Measurements from ENCODE around the gene GALC.
A peak's percentile ranks its signal among the peaks of the same experiment; 100 is the strongest.

The GALC gene

DNA sequence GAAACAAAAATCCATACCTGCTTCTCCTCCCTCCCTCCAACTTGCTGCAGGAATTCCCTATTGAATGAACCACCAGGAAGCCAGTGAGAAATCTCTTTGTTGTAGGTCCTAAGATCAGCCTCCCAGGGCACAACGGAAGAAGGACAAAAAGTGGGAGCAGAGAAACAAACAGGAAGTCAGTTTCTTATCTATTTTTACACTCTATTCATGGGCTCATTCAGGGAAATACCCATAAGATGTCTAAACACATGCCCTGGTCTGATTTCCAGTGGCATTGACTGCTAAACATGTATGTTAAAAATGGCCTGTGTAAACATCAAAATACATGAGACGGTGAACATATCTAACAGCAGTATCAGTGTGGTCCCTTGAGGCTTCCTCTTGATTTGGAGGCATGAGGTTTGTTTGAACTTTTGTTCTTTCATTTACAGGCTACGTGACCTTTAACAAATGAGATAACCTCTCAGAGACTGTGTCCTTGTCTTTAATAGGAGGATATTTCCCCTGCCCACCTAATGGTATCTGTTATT lies 30.7 kb upstream of the GALC start:
- DNase-seq (ENCODE audit: extremely low spot score) = peak; percentile 7
- CTCF ChIA-PET = no interaction called here
- TF ChIP-seq, protein P1, sequence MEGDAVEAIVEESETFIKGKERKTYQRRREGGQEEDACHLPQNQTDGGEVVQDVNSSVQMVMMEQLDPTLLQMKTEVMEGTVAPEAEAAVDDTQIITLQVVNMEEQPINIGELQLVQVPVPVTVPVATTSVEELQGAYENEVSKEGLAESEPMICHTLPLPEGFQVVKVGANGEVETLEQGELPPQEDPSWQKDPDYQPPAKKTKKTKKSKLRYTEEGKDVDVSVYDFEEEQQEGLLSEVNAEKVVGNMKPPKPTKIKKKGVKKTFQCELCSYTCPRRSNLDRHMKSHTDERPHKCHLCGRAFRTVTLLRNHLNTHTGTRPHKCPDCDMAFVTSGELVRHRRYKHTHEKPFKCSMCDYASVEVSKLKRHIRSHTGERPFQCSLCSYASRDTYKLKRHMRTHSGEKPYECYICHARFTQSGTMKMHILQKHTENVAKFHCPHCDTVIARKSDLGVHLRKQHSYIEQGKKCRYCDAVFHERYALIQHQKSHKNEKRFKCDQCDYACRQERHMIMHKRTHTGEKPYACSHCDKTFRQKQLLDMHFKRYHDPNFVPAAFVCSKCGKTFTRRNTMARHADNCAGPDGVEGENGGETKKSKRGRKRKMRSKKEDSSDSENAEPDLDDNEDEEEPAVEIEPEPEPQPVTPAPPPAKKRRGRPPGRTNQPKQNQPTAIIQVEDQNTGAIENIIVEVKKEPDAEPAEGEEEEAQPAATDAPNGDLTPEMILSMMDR (IDR thresholded peaks at IDR 0.05; ENCODE audit: control extremely low read depth, extremely low read depth, low read depth, missing control alignments) = no peak
- POLR2A ChIA-PET = no interaction called here

DNA sequence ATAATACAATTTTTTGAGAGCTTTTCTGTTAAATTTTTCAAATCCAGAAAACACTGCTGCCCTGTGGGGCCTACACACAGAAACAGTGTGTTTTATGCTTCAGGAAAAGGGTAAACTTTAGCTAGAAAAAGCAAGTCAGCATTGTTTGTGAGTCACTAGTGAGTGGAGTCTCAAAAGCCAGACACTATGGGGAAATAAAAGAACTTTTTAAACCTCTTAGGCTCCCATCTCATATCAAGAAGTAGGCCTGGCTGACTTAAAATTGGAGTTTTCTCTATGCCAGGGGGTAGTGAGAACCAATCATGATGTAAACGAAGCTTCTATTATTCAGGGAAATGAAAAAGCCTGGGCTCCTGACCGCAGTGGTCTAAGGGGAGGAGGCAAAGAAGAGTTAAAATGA lies 24.6 kb upstream of the GALC start:
- CTCF ChIA-PET = interaction anchor here (0.7 to 5.3 kb wide), 7 partner anchors 8 to 151 kb away, joined by 3 to 37 read pairs (median 3); no protein-coding TSS in a partner anchor
- DNase-seq (ENCODE audit: extremely low spot score) = no peak
- TF ChIP-seq, protein P1 (IDR thresholded peaks at IDR 0.05; ENCODE audit: control extremely low read depth, extremely low read depth, low read depth, missing control alignments) = no peak
- POLR2A ChIA-PET = no interaction called here

DNA sequence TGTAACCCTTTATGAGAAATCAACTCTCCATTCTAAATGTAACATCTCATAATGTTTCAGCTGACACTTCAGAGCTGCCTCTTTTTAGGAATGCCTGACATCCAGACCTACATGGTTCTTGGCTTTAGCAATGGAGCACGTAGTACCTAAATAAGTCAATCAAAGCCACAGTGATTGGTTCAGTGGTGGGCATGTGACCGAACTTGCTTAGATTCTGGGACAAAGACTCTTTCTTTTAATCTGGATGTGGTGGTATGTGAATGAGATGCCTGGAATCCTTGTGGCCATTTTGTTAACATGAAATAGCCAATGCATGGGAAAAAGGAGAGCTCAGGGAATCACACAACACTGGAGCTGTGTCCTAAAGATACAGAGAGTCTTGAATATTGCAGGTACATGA lies 23.8 kb upstream of the GALC start:
- DNase-seq (ENCODE audit: extremely low spot score) = no peak
- TF ChIP-seq, protein P1 (IDR thresholded peaks at IDR 0.05; ENCODE audit: control extremely low read depth, extremely low read depth, low read depth, missing control alignments) = no peak
- ChIA-PET CTCF (interaction anchor here (0.9 to 5.3 kb wide), 7 partner anchors 9 to 152 kb away, joined by 3 to 37 read pairs (median 3); no protein-coding TSS in a partner anchor), POLR2A (no interaction called here)

DNA sequence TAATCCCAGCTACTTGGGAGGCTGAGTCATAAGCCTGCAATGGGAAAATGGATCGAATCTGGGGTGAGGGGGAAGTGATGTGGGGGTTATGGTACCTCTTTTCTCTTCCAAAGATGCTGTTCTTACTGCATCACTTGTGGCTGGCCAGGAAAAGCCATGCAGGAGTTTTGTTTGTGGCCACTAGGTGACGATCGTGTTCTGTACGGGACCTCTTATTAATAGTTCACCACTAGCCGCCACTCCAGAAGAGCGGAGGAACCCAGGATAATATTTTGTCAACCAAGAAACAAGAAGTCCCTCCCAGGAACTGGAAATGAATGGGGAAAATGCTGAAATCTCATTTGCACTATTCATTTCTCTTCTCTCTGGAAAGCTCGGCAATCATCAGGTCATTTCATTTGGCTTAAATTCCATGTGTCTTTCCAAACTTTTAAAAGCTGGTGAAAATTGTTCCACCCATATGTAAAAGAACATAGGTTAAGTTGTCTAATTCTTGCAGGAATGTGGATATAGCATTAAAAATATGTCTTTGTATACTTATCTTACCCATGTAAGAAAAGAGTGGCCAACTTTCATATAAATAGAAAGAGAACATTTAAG lies 20.9 kb upstream of the GALC start:
- peak; percentile 40 for DNase-seq (ENCODE audit: extremely low spot score)
- CTCF ChIA-PET = interaction anchor here (0.7 to 5.3 kb wide), 31 partner anchors 8 to 366 kb away, joined by 3 to 37 read pairs (median 4); partner anchors contain the start of genes GALC and GPR65
- TF ChIP-seq, protein P1 (IDR thresholded peaks at IDR 0.05; ENCODE audit: control extremely low read depth, extremely low read depth, low read depth, missing control alignments) = peak; percentile 68
- POLR2A ChIA-PET = interaction anchor here (1.2 kb wide), 1 partner anchor 21 kb away, joined by 3 read pairs; the partner anchor contains the start of gene GALC

DNA sequence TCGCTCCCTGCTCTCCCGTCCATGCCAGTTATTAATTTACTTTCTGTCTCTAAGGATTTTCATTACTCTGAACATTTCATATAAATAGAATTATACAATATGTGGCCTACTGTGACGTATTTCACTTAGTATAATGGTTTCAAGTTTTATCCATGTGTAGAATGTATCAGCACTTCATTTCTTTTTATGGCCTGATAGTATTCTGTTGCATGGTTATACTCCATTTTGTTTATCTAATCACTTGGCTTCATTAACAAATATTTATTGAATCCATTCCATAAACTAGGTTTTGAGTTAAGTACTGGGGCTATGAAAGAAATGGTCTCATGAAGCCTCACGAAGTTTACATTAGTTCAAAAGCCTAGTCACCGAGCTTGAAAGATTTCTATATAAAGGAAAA lies 19.5 kb upstream of the GALC start:
- ChIA-PET CTCF (interaction anchor here (0.6 to 2.1 kb wide), 7 partner anchors 18 to 324 kb away, joined by 3 to 6 read pairs (median 3); no protein-coding TSS in a partner anchor), POLR2A (no interaction called here)
- DNase-seq (ENCODE audit: extremely low spot score) = no peak
- TF ChIP-seq, protein P1 (IDR thresholded peaks at IDR 0.05; ENCODE audit: control extremely low read depth, extremely low read depth, low read depth, missing control alignments) = no peak

DNA sequence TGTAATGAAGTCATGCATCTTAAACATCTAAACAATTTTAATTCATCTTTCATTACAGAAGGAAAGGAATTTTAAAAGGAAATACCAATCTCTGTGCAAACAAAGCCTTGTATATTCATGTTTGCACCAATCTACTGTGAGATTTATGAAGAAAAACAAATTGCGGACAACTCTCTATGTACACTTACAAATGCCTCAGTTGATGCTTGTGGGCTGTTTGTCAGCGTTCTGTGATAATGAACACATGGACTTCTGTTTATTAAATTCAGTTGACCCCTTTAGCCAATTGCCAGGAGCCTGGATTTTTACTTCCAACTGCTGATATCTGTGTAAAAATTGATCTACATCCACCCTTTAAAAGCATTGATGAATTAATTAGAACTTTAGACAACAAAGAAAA lies 17.3 kb upstream of the GALC start:
- ChIA-PET CTCF (no interaction called here), POLR2A (no interaction called here)
- no peak for DNase-seq (ENCODE audit: extremely low spot score)
- TF ChIP-seq, protein P1 (IDR thresholded peaks at IDR 0.05; ENCODE audit: control extremely low read depth, extremely low read depth, low read depth, missing control alignments) = no peak

Data from GM10248 (cell line).